Omental fat pad (tissue), 4 donors: ENCODE results near the gene LENG9. TPM values are rescaled to one million over a fixed set of nuclear protein-coding genes. Genes with fewer than 3 reads are reported as not detected.

Experiments
- ATAC-seq: fragments of 150-250 bp; one replicate; pipeline ENCODE4 v1.9.1; 2016; ENCODE audit warnings: mild to moderate bottlenecking, moderate library complexity; ENCODE audit not compliant: low FRiP score
- DNase-seq: peaks from one replicate; pipeline ENCODE4 v3.0.0-alpha.2; 2019; ENCODE audit warnings: low spot score
- CTCF ChIP-seq, 3 donors: fragments of 450-650 bp; IDR thresholded peaks; one replicate each; pipeline ENCODE4 v1.5.1; 2016 to 2017; ENCODE audit warnings: antibody characterized with exemption in 3 of 3, mild to moderate bottlenecking in 3 of 3, moderate library complexity in 2 of 3
- total RNA-seq, 4 donors: library from RNA; depleted of rRNA; stranded (reverse); fragments of >200 nt; gene quantifications; one replicate each; pipeline ENCODE4 v1.1.0, GENCODE V29; 2016

LENG9 gene
- total RNA-seq, 4 donors from 2014 or later, result 6.6 to 9.1 (median 7.8) TPM

- peak; percentile 71 for ATAC-seq
- TF ChIP-seq CTCF (IDR thresholded peaks at IDR 0.05), result peak in 1 of 3 donors; percentile 2
- DNase-seq, result peak; percentile 79
Observed at GRCh38 chr19:54464630-54465425, 1.2 kb upstream of the LENG9 start.

- no peak for TF ChIP-seq CTCF (IDR thresholded peaks at IDR 0.05)
- ATAC-seq, result peak; percentile 60
- peak; percentile 87 for DNase-seq
Observed at GRCh38 chr19:54464044-54464629, 559 bp upstream of the LENG9 start.

GRCh38 chr19:54462655-54463530 is 685 bp downstream of the LENG9 start:
- peak; percentile 18 for ATAC-seq
- TF ChIP-seq CTCF (IDR thresholded peaks at IDR 0.05), result no peak
- DNase-seq, result no peak

- TF ChIP-seq CTCF (IDR thresholded peaks at IDR 0.05), result no peak
- ATAC-seq (no peak), DNase-seq (no peak)
Observed at GRCh38 chr19:54462047-54462654, 1.4 kb downstream of the LENG9 start.

- DNase-seq, result no peak
- ATAC-seq, result no peak
Observed at GRCh38 chr19:54461613-54462012, 2.0 kb downstream of the LENG9 start.

More at GRCh38 chr19:54461613-54462012, 2.0 kb downstream of the LENG9 start:
- TF ChIP-seq CTCF (IDR thresholded peaks at IDR 0.05), result no peak
